K562 (cell line): ENCODE results near the gene TRMT10A. TPM values are rescaled to one million over a fixed set of nuclear protein-coding genes. Genes with fewer than 3 reads are reported as not detected.

Source experiments
- ATAC-seq: fragments of 200-7000 bp; cut with Tn5 transposase; 3 replicates; pipeline ENCODE4 v1.9.1; 2020; ENCODE audit warnings: moderate library complexity
- BruUV-seq: library from RNA; stranded (reverse); fragments of 400-500 nt; replicated peaks from 2 replicates; lab custom pipeline; 2021; lab: Mats Ljungman, UMichigan
- CTCF ChIA-PET: fragments of 300-600 bp; formaldehyde crosslinking; extraction: SDS; loops from one replicate; lab custom pipeline; 2021; ENCODE audit warnings: low intra/inter-chr PET ratio; lab: Yijun Ruan, JAX
- POLR2A ChIA-PET: fragments of 300-600, 350-650 bp; sonication (Branson Sonifier 250); formaldehyde crosslinking; extraction: SDS; loops from one replicate; lab custom pipeline; 2021; ENCODE audit warnings: antibody characterized with exemption, inconsistent platforms; lab: Yijun Ruan, JAX
- DNase-seq, 4 experiments: peaks; one replicate each; pipeline versions ENCODE4 v3.0.0 to v3.0.0-alpha.2; 2011 to 2018; ENCODE audit warnings: low spot score in 3 of 4, mixed read lengths in 3 of 4; ENCODE audit errors: extremely low read depth in 1 of 4
- FAIRE-seq: peaks from 2 replicates; lab custom pipeline; 2011; peaks lifted over from hg19 to GRCh38; lab: Jason Lieb, UNC
- H2AFZ ChIP-seq: 2 replicates; pipeline ENCODE4 v1.6.0; 2011; ENCODE audit warnings: low read depth, low read length, control low read depth, inconsistent platforms
- H3K27ac ChIP-seq: fragments of 200-600 bp; 3 replicates; pipeline ENCODE4 v1.8.0; 2011; ENCODE audit warnings: low read depth, mild to moderate bottlenecking, control low read depth, inconsistent platforms, low read length, moderate library complexity, mixed read lengths; ENCODE audit errors: extremely low read depth
- H3K27me3 ChIP-seq, 2 experiments: fragments of 300-600 bp in 1 of 2; 2 replicates in 1 of 2; 3 replicates in 1 of 2; pipeline versions ENCODE4 v1.6.0 to v1.8.0; 2011; ENCODE audit warnings: inconsistent platforms in 2 of 2, low read length in 2 of 2, mild to moderate bottlenecking in 1 of 2, mixed read lengths in 1 of 2, moderate library complexity in 1 of 2; ENCODE audit not compliant: control insufficient read depth in 2 of 2, insufficient read depth in 2 of 2
- H3K36me3 ChIP-seq: fragments of 300-600 bp; 3 replicates; pipeline ENCODE4 v1.8.0; 2011; ENCODE audit warnings: mild to moderate bottlenecking, low read length, inconsistent platforms; ENCODE audit not compliant: control insufficient read depth, insufficient read depth
- H3K4me1 ChIP-seq, 2 experiments: fragments of 200-600 bp in 1 of 2; replicated peaks in 1 of 2; 2 replicates in 1 of 2; 3 replicates in 1 of 2; pipeline versions ENCODE4 v1.5.1 to v1.8.0; 2011; ENCODE audit warnings: inconsistent platforms in 2 of 2, low read length in 2 of 2, mild to moderate bottlenecking in 1 of 2, mixed read lengths in 1 of 2, moderate library complexity in 1 of 2; ENCODE audit not compliant: control insufficient read depth in 2 of 2, insufficient read depth in 2 of 2
- H3K4me2 ChIP-seq: 2 replicates; pipeline ENCODE4 v1.6.1; 2011; ENCODE audit warnings: low read length, control low read depth, inconsistent platforms, mixed read lengths; ENCODE audit not compliant: insufficient read depth
- H3K4me3 ChIP-seq: fragments of 200-600 bp; sonication (generic), shearing (Covaris generic); 2 replicates; pipeline ENCODE4 v1.5.1; 2016; ENCODE audit warnings: control low read depth, inconsistent platforms
- H3K79me2 ChIP-seq: fragments of 200-600 bp; 3 replicates; pipeline ENCODE4 v1.8.0; 2011; ENCODE audit warnings: low read length, inconsistent platforms; ENCODE audit not compliant: control insufficient read depth, insufficient read depth
- H3K9ac ChIP-seq, 2 experiments: 2 replicates each; pipeline versions ENCODE4 v1.6.0 to v1.6.1; 2011; ENCODE audit warnings: low read depth in 2 of 2, low read length in 2 of 2, control low read depth in 1 of 2, inconsistent platforms in 1 of 2, mild to moderate bottlenecking in 1 of 2, mixed read lengths in 1 of 2; ENCODE audit not compliant: insufficient read depth in 1 of 2
- H3K9me1 ChIP-seq: one replicate; pipeline ENCODE4 v1.6.0; 2011; ENCODE audit warnings: inconsistent platforms, mild to moderate bottlenecking, low read length, moderate library complexity; ENCODE audit not compliant: control insufficient read depth, insufficient read depth
- H3K9me3 ChIP-seq: replicated peaks from 2 replicates; pipeline ENCODE4 v1.5.1; 2011; ENCODE audit warnings: low read depth, low read length, inconsistent platforms; ENCODE audit not compliant: control insufficient read depth, insufficient read depth
- H4K20me1 ChIP-seq: replicated peaks from 2 replicates; pipeline ENCODE4 v1.6.1; 2011; ENCODE audit warnings: low read length, inconsistent platforms, mixed read lengths; ENCODE audit not compliant: control insufficient read depth, insufficient read depth
- ARNT ChIP-seq, 2 experiments: fragments of 450-650 bp; IDR thresholded peaks; 2 replicates each; pipeline ENCODE4 v1.6.1; 2016; ENCODE audit warnings: mild to moderate bottlenecking in 1 of 2
- BRD9 ChIP-seq: fragments of 450-650 bp; IDR thresholded peaks from 2 replicates; pipeline ENCODE4 v1.6.1; 2018; ENCODE audit warnings: low read depth; ENCODE audit not compliant: partially characterized antibody
- CHCHD3 ChIP-seq: fragments of 250-450 bp; sonication (Bioruptor Pico); IDR thresholded peaks from 2 replicates; pipeline ENCODE4 v2.1.2; 2022; ENCODE audit warnings: mild to moderate bottlenecking
- MAFK ChIP-seq: IDR thresholded peaks from 2 replicates; pipeline ENCODE4 v1.6.1; 2011; ENCODE audit warnings: low read length, improper control_type of control experiment
- PHB2 ChIP-seq: fragments of 450-650 bp; IDR thresholded peaks from 2 replicates; pipeline ENCODE4 v1.6.1; 2017; ENCODE audit warnings: low read depth
- RBM17 ChIP-seq: fragments of 200-400 bp; formaldehyde crosslinking; IDR thresholded peaks from 2 replicates; pipeline ENCODE4 v1.6.1; 2017; ENCODE audit warnings: low read depth, mild to moderate bottlenecking, low read length, borderline replicate concordance
- ZBTB40 ChIP-seq, 2 experiments: fragments of 450-650 bp in 1 of 2; sonication (generic) in 1 of 2; formaldehyde crosslinking in 1 of 2; IDR thresholded peaks; 2 replicates each; pipeline versions ENCODE4 v1.7.1 to v1.9.0; 2016 to 2022; ENCODE audit warnings: inconsistent platforms in 1 of 2, mild to moderate bottlenecking in 1 of 2, missing genetic modification reagents in 1 of 2
- ZFP30 ChIP-seq: fragments of 250-450 bp; sonication (Bioruptor Pico); IDR thresholded peaks from 2 replicates; pipeline ENCODE4 v1.8.0; 2022; ENCODE audit warnings: moderate library complexity, mild to moderate bottlenecking, inconsistent platforms, borderline replicate concordance
- ZMIZ1 ChIP-seq, 2 experiments: fragments of 150-350 bp in 1 of 2; IDR thresholded peaks; 2 replicates each; pipeline ENCODE4 v1.6.1; 2012 to 2016; ENCODE audit warnings: low read depth in 2 of 2, low read length in 2 of 2, mild to moderate bottlenecking in 1 of 2, moderate library complexity in 1 of 2
- WGBS: fragments of 100-300 bp; shearing (Covaris generic); methylation state at CpG from one replicate; pipeline ENCODE4 v1.1.6; 2016; ENCODE audit warnings: low coverage, mixed read lengths; ENCODE audit not compliant: insufficient coverage; ENCODE audit errors: missing lambda C conversion rate; 5-methylcytosine and 5-hydroxymethylcytosine counted together
- in situ Hi-C: fragments of 300-500 bp; cut with MboI; formaldehyde crosslinking; loops from 4 replicates; pipeline ENCODE4 v1.15.0; 2018; ENCODE audit warnings: inconsistent platforms, mixed read lengths
- intact Hi-C: fragments of 100-400 bp; cut with micrococcal nuclease; formaldehyde crosslinking; loops from 2 replicates; pipeline ENCODE4 v1.14.2; 2022
- polyA plus RNA-seq, 8 experiments: library from polyadenylated mRNA; depleted of rRNA in 4 of 8; stranded (reverse) in 5 of 8; unstranded in 3 of 8; fragments of >200 nt; fragmentation: Nextera tagmentation in 2 of 8; fragmentation: Illumina TruSeq in 1 of 8; extraction: Ambion mirVana in 2 of 8; extraction: Trizol in 1 of 8; gene quantifications; 2 replicates each; pipeline versions ENCODE4 v1.2.1 to v1.2.3, GENCODE V29; 2011 to 2014; ENCODE audit warnings: inconsistent platforms in 1 of 8, missing spikeins in 1 of 8
- total RNA-seq, 7 experiments: library from RNA; depleted of rRNA in 6 of 7; stranded (reverse); fragments of >200 nt in 6 of 7; fragmentation: Illumina TruSeq in 2 of 7; extraction: Trizol in 2 of 7; gene quantifications; 2 replicates each; pipeline versions ENCODE4 v1.2.1 to v1.2.3, GENCODE V29; 2011 to 2021; ENCODE audit warnings: low replicate concordance in 1 of 7

The TRMT10A gene
- total and polyA plus RNA-seq, 9 of the 15 experiments (the other 6 are each of a cell fraction or from before 2014, with no cell fraction given) = 6.5 to 16.1 (median 12.7) TPM

- H3K4me3 ChIP-seq = no peak overlapping the region
- in situ Hi-C loops (no loop called here), intact Hi-C loops (no loop called here)
- H3K4me2 ChIP-seq = no peak overlapping the region
- BruUV-seq = no TSS peak
- H3K79me2 ChIP-seq = no peaks in the 10 kb centered on the region
- no peaks in the 10 kb centered on the region for H3K9me1 ChIP-seq
- H3K4me1 ChIP-seq = no peaks in the 10 kb centered on the region
- DNase-seq = no peak
- no peaks in the 10 kb centered on the region for H4K20me1 ChIP-seq
- no peak for ATAC-seq
- no peak overlapping the region for H2AFZ ChIP-seq
- H3K27ac ChIP-seq = no peak overlapping the region
- POLR2A ChIA-PET = no interaction called here
- CTCF ChIA-PET = no interaction called here
- no peaks in the 10 kb centered on the region; a peak in 1 of 5 replicates for H3K27me3 ChIP-seq
- 0% methylated on average over 1 of the region's 1 CpG for WGBS
- no peaks in the 10 kb centered on the region for H3K36me3 ChIP-seq
- H3K9me3 ChIP-seq = no peaks in the 10 kb centered on the region
- FAIRE-seq = no peak
- H3K9ac ChIP-seq = no peak overlapping the region
- TF ChIP-seq ZBTB40 (IDR thresholded peaks at IDR 0.05) (no peak), ZBTB40 (CRISPR knock-in tag; IDR thresholded peaks at IDR 0.05) (no peak), BRD9 (no peak), CHCHD3 (CRISPR knock-in tag) (no peak), MAFK (no peak), ARNT (IDR thresholded peaks at IDR 0.05) (no peak), ZMIZ1 (IDR thresholded peaks at IDR 0.05; ENCODE audit: low read depth in 2 of 2, low read length in 2 of 2) (no peak), RBM17 (no peak), PHB2 (no peak), ZFP30 (no peak)
These were observed 21.7 kb upstream of the TRMT10A start for GRCh38 chr4:99585516-99585915.
